Small intestine (tissue), 16 donors: ENCODE results near the gene ARHGAP22. TPM values are rescaled to one million over a fixed set of nuclear protein-coding genes. Genes with fewer than 3 reads are reported as not detected.

Experiments used
- DNase-seq, 2 donors: peaks; one replicate each; pipeline versions ENCODE4 v3.0.0 to v3.0.0-alpha.2; 2013
- FAIRE-seq: peaks from 2 replicates; lab custom pipeline; 2012; peaks lifted over from hg19 to GRCh38; lab: Jason Lieb, UNC
- H3K27ac ChIP-seq, 3 donors: one replicate each; pipeline ENCODE4 v1.5.1; 2013; ENCODE audit warnings: low read length in 2 of 3, mild to moderate bottlenecking in 2 of 3, control low read depth in 1 of 3, inconsistent platforms in 1 of 3, low read depth in 1 of 3, moderate library complexity in 1 of 3
- H3K27me3 ChIP-seq, 3 donors: one replicate each; pipeline ENCODE4 v1.6.1; 2013; ENCODE audit warnings: low read length in 3 of 3, inconsistent platforms in 1 of 3; ENCODE audit not compliant: control insufficient read depth in 3 of 3, insufficient read depth in 3 of 3
- H3K36me3 ChIP-seq, 3 donors: one replicate each; pipeline ENCODE4 v1.6.1; 2013; ENCODE audit warnings: low read length in 3 of 3, inconsistent platforms in 1 of 3, low read depth in 1 of 3, mild to moderate bottlenecking in 1 of 3, moderate library complexity in 1 of 3; ENCODE audit not compliant: control insufficient read depth in 3 of 3, insufficient read depth in 2 of 3
- H3K4me1 ChIP-seq, 3 donors: one replicate each; pipeline ENCODE4 v1.6.1; 2013; ENCODE audit warnings: low read length in 2 of 3, inconsistent platforms in 1 of 3, low read depth in 1 of 3, mild to moderate bottlenecking in 1 of 3, moderate library complexity in 1 of 3; ENCODE audit not compliant: control insufficient read depth in 3 of 3, insufficient read depth in 2 of 3
- H3K4me3 ChIP-seq, 3 donors: one replicate each; pipeline ENCODE4 v1.5.1; 2013; ENCODE audit warnings: low read length in 3 of 3, control low read depth in 1 of 3, inconsistent platforms in 1 of 3, low read depth in 1 of 3, mild to moderate bottlenecking in 1 of 3, moderate library complexity in 1 of 3
- H3K9me3 ChIP-seq, 2 donors: one replicate each; pipeline ENCODE4 v1.6.1; 2013; ENCODE audit warnings: low read depth in 1 of 2, low read length in 1 of 2; ENCODE audit not compliant: control insufficient read depth in 2 of 2, insufficient read depth in 1 of 2
- WGBS, 3 donors: extraction: QIAGEN DNeasy Blood & Tissue Kit; methylation state at CpG; one replicate each; pipeline ENCODE4 v1.1.7; 2013; 5-methylcytosine and 5-hydroxymethylcytosine counted together
- long read RNA-seq, 10 donors: transcript quantifications; one replicate each; lab custom pipeline, GENCODE V29; 2026
- polyA plus RNA-seq, 4 donors: library from polyadenylated mRNA; stranded (reverse) in 3 of 4; unstranded in 1 of 4; fragments of 200-250 nt in 3 of 4; fragments of 120-200 nt in 1 of 4; gene quantifications; one replicate each; pipeline versions ENCODE4 v1.2.1 to v1.2.3, GENCODE V29; 2013
- donor health status: healthy with polysubstance abuse.
- donor health status: control.
- donor health status: control.
- donor health status: Bipolar disorder and iron deficiency.
- donor health status: healthy.

The ARHGAP22 gene
- 1 to 10 TPM in 2 of 4 donors, under 1 TPM in 1, not detected in 1; 0.54 to 1.4 (median 1.3) TPM for polyA plus RNA-seq
- long read RNA-seq, donor 1, partial matches to known transcripts = 0 of 1 reads
- long read RNA-seq, donor 1, other reads (novel, unspliced or antisense) = 0 of 1 reads
- long read RNA-seq, donor 2 = 0 reads
- long read RNA-seq, donor 3, partial matches to known transcripts = 0 of 3 reads
- long read RNA-seq, donor 3, other reads (novel, unspliced or antisense) = 0 of 3 reads
- long read RNA-seq, donor 4 = 0 reads
- long read RNA-seq, donor 5 = 0 reads
- long read RNA-seq, donor 6 = 0 reads
- long read RNA-seq, donor 7 = 0 reads
- long read RNA-seq, donor 8 = 0 reads
- long read RNA-seq, donor 9, partial matches to known transcripts = 0 of 1 reads
- long read RNA-seq, donor 9, other reads (novel, unspliced or antisense) = 0 of 1 reads
- long read RNA-seq, donor 10, partial matches to known transcripts = 0 of 2 reads
- long read RNA-seq, donor 10, other reads (novel, unspliced or antisense) = 0 of 2 reads

- no peak for FAIRE-seq
- peak within 1 kb of the TSS in 1 of 3 donors; percentile 22 for H3K4me3 ChIP-seq
- peaks cover 0 to 24% (median 0%) of the 10 kb centered on the region in 3 donors for H3K27me3 ChIP-seq
- H3K4me1 ChIP-seq = no peaks in the 10 kb centered on the region
- 1 to 3% (median 2%) methylated on average over 30 of the region's 30 CpGs for WGBS, 3 donors
- H3K27ac ChIP-seq = no peak within 1 kb of the TSS
- peak; percentile 11 to 22 for DNase-seq
- H3K9me3 ChIP-seq = no peaks in the 10 kb centered on the region
- no peaks in the 10 kb centered on the region for H3K36me3 ChIP-seq
Observed at GRCh38 chr10:48604991-48605508, at the start of gene ARHGAP22. ARHGAP22 (minus strand) TSS chr10:48605073; CDS start chr10:48604796, 277 bp downstream.

DNA sequence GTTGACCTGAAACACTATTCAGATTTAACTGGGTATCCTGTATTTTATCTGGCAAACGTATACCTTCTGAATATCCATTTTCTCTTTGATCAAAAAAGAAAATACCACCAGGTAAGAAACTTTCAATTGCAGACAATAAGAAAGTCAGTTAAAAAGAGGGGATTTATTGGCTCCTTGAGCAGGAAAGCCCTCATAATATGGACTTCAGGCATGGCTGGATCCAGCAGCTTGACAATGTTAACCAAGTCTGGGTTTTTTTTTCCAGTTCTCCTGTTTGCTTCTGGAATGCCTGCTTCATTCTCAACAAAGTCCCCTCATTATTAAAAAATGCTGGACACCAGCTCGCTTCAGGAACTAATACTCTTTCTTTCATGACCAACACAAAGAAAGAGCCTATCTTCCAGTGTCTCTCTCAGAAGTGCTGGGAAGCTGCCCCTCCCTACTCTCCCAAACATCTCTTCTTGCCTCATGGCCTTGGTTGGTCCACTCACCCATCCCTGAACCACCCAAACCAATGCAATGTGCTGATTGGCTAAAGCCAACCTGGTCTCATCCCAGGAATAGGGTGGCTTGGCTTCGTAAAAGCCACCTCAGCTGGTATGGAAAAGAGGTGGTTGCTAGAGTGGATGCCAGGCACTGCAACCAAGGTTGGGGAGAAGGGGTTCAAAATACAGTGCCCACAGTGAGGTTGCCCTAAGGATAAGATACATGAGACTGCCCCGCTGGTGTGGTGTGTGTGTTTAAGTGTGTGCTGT is 49.2 kb upstream of the ARHGAP22 start:
- peaks cover 0 to 11% (median 0%) of the 10 kb centered on the region in 3 donors for H3K4me1 ChIP-seq
- no peaks in the 10 kb centered on the region for H3K36me3 ChIP-seq
- H3K27me3 ChIP-seq = peaks cover 0 to 28% (median 0%) of the 10 kb centered on the region in 3 donors
- FAIRE-seq (no peak), DNase-seq (no peak)
- peaks cover 0 to 5% of the 10 kb centered on the region in 2 donors for H3K9me3 ChIP-seq
- H3K4me3 ChIP-seq = no peak overlapping the region
- no peak overlapping the region for H3K27ac ChIP-seq
- WGBS, 3 donors = 77 to 88% (median 85%) methylated on average over 4 of the region's 4 CpGs

- Histone ChIP-seq H3K4me1 (peaks cover 0 to 11% (median 0%) of the 10 kb centered on the region in 3 donors), H3K4me3 (no peak overlapping the region), H3K27me3 (peaks cover 0 to 28% (median 0%) of the 10 kb centered on the region in 3 donors), H3K27ac (no peak overlapping the region), H3K36me3 (no peaks in the 10 kb centered on the region), H3K9me3 (peaks cover 0 to 5% of the 10 kb centered on the region in 2 donors)
- FAIRE-seq = no peak
- no peak for DNase-seq
- WGBS, 3 donors = 49 to 76% (median 70%) methylated on average over 5 of the region's 5 CpGs
Observed at GRCh38 chr10:48653347-48653746, 48.5 kb upstream of the ARHGAP22 start.

GRCh38 chr10:48652344-48652743 is 47.5 kb upstream of the ARHGAP22 start:
- no peaks in the 10 kb centered on the region for H3K36me3 ChIP-seq
- 72 to 81% (median 74%) methylated on average over 4 of the region's 4 CpGs for WGBS, 3 donors
- H3K4me1 ChIP-seq = peaks cover 0 to 11% (median 0%) of the 10 kb centered on the region in 3 donors
- H3K9me3 ChIP-seq = peaks cover 0 to 5% of the 10 kb centered on the region in 2 donors
- H3K27me3 ChIP-seq = peaks cover 0 to 22% (median 0%) of the 10 kb centered on the region in 3 donors
- no peak for DNase-seq
- no peak overlapping the region for H3K4me3 ChIP-seq
- H3K27ac ChIP-seq = no peak overlapping the region
- FAIRE-seq = no peak

DNA sequence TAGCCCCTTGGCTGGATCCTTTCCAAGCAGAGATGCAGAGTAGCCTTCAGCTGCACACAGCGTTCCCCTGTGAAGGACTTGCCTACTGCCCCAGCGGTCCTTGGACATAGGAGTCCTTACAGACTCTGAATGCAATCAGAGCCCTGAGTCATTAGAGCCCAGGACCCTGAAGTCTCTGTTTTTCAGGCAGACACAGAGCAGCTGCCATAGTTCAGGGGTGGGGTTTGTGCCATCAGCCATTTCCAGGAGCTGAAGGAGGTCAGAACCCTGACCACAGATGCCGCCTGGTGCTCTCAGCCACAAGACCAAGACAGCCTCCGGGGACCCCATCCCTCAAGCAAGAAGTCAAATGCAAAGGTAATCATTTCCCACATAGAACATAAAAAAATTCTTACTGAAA is 47.0 kb upstream of the ARHGAP22 start:
- no peak overlapping the region for H3K4me3 ChIP-seq
- 71 to 92% (median 74%) methylated on average over 4 of the region's 4 CpGs for WGBS, 3 donors
- no peak for FAIRE-seq
- DNase-seq = no peak
- H3K27me3 ChIP-seq = peaks cover 0 to 17% (median 0%) of the 10 kb centered on the region in 3 donors
- peaks cover 0 to 5% of the 10 kb centered on the region in 2 donors for H3K9me3 ChIP-seq
- no peak overlapping the region for H3K27ac ChIP-seq
- H3K4me1 ChIP-seq = peaks cover 0 to 10% (median 0%) of the 10 kb centered on the region in 3 donors
- H3K36me3 ChIP-seq = no peaks in the 10 kb centered on the region

- Histone ChIP-seq H3K27me3 (peaks cover 0 to 12% (median 0%) of the 10 kb centered on the region in 3 donors), H3K9me3 (peaks cover 0 to 5% of the 10 kb centered on the region in 2 donors), H3K36me3 (no peaks in the 10 kb centered on the region), H3K4me3 (no peak overlapping the region), H3K27ac (no peak overlapping the region), H3K4me1 (peaks cover 0 to 5% (median 0%) of the 10 kb centered on the region in 3 donors)
- no peak for DNase-seq
- FAIRE-seq = no peak
- 45 to 59% (median 58%) methylated on average over 2 of the region's 2 CpGs for WGBS, 3 donors
Observed at GRCh38 chr10:48651293-48651692, 46.4 kb upstream of the ARHGAP22 start.

DNA sequence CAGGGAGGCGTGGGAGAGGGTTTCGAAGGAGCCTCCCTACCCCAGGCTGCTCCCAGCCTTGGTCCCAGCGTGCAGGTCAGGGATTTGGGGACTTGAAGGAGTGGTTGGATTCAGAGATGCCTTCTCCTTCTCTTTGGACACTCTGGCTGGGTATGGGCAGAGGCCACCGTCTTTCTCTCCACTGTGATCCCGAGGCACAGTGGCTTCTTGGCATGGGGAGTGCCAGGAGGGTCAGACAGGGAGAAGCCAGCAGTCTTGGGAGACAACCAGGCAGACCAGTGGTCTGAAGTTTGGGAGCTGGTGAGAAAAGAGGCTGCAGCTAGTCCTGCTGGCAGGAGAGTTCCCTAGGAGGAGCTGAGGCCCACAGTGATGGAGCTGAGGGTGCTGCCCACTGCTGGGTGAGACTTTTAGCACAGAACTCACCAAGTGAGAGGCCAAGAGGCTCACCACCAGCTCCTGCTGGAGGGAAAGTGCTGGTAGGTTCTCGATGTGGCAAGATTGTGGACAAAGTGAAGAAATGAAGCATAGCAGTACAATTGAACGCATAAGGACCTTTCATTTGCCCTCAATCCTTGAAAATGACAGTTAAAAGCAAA is 44.6 kb upstream of the ARHGAP22 start:
- Histone ChIP-seq H3K27ac (no peak overlapping the region), H3K4me1 (no peaks in the 10 kb centered on the region), H3K36me3 (no peaks in the 10 kb centered on the region), H3K9me3 (peaks cover 0 to 5% of the 10 kb centered on the region in 2 donors), H3K4me3 (no peak overlapping the region), H3K27me3 (peaks cover 0 to 3% (median 0%) of the 10 kb centered on the region in 3 donors)
- no peak for DNase-seq
- no peak for FAIRE-seq
- 56 to 81% (median 66%) methylated on average over 7 of the region's 7 CpGs for WGBS, 3 donors
